ENCODE measurements around the gene TNFSF8.

GRCh38 chr9:114937516-114937915 is 7.1 kb upstream of the TNFSF8 start:
- TF ChIP-seq, protein P1, sequence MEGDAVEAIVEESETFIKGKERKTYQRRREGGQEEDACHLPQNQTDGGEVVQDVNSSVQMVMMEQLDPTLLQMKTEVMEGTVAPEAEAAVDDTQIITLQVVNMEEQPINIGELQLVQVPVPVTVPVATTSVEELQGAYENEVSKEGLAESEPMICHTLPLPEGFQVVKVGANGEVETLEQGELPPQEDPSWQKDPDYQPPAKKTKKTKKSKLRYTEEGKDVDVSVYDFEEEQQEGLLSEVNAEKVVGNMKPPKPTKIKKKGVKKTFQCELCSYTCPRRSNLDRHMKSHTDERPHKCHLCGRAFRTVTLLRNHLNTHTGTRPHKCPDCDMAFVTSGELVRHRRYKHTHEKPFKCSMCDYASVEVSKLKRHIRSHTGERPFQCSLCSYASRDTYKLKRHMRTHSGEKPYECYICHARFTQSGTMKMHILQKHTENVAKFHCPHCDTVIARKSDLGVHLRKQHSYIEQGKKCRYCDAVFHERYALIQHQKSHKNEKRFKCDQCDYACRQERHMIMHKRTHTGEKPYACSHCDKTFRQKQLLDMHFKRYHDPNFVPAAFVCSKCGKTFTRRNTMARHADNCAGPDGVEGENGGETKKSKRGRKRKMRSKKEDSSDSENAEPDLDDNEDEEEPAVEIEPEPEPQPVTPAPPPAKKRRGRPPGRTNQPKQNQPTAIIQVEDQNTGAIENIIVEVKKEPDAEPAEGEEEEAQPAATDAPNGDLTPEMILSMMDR (IDR thresholded peaks at IDR 0.05): no peak
- no peak for TF ChIP-seq POLR2A (IDR thresholded peaks at IDR 0.05)

All from heart left ventricle (tissue), 13 donors.